Natural killer cell (primary cell): ENCODE measurements around the gene OPN1LW. TPM values are rescaled to one million over a fixed set of nuclear protein-coding genes. Genes with fewer than 3 reads are reported as not detected.

Source experiments
- ATAC-seq, 3 donors: fragments of 150-1000 bp in 2 of 3; fragments of 200-7000 bp in 1 of 3; cut with Tn5 transposase; 1 replicate in 1 of 3; 2 replicates in 2 of 3; pipeline ENCODE4 v1.10.0; 2021; ENCODE audit warnings: mild to moderate bottlenecking in 2 of 3, moderate library complexity in 2 of 3
- DNase-seq, 2 donors: peaks; one replicate each; pipeline versions ENCODE4 v3.0.0 to v3.0.0-alpha.2; 2013 to 2021; ENCODE audit warnings: mixed read lengths in 1 of 2
- H3K27ac ChIP-seq: one replicate; pipeline ENCODE4 v1.5.1; 2013; ENCODE audit warnings: mild to moderate bottlenecking, low read length
- H3K27me3 ChIP-seq: one replicate; pipeline ENCODE4 v1.6.1; 2013; ENCODE audit warnings: low read length; ENCODE audit not compliant: control insufficient read depth, insufficient read depth
- H3K36me3 ChIP-seq: one replicate; pipeline ENCODE4 v1.6.1; 2013; ENCODE audit warnings: low read length; ENCODE audit not compliant: control insufficient read depth, insufficient read depth
- H3K4me1 ChIP-seq: one replicate; pipeline ENCODE4 v1.6.1; 2013; ENCODE audit warnings: low read length; ENCODE audit not compliant: control insufficient read depth, insufficient read depth
- H3K4me3 ChIP-seq: one replicate; pipeline ENCODE4 v1.5.1; 2013; ENCODE audit warnings: low read length
- H3K9me3 ChIP-seq: one replicate; pipeline ENCODE4 v1.6.1; 2013; ENCODE audit warnings: low read length; ENCODE audit not compliant: control insufficient read depth, insufficient read depth
- H3K27ac Mint-ChIP-seq, 2 donors: one replicate each; pipeline ENCODE4 v1.8.0; 2022; ENCODE audit warnings: mild to moderate bottlenecking in 2 of 2, mixed read lengths in 2 of 2, moderate library complexity in 1 of 2
- H3K27me3 Mint-ChIP-seq, 2 donors: one replicate each; pipeline ENCODE4 v1.8.0; 2022; ENCODE audit warnings: low read depth in 2 of 2, mixed read lengths in 2 of 2
- H3K36me3 Mint-ChIP-seq: one replicate; pipeline ENCODE4 v1.8.0; 2022; ENCODE audit warnings: mixed read lengths
- H3K4me1 Mint-ChIP-seq, 2 donors: one replicate each; pipeline ENCODE4 v1.8.0; 2022; ENCODE audit warnings: mixed read lengths in 2 of 2
- H3K4me3 Mint-ChIP-seq: one replicate; pipeline ENCODE4 v1.8.0; 2022; ENCODE audit warnings: mild to moderate bottlenecking, moderate library complexity, mixed read lengths
- H3K9me3 Mint-ChIP-seq, 2 donors: one replicate each; pipeline ENCODE4 v1.8.0; 2022; ENCODE audit warnings: mixed read lengths in 2 of 2
- WGBS: methylation state at CpG from one replicate; pipeline ENCODE4 v1.1.7; 2013; ENCODE audit warnings: missing lambda C conversion rate; ENCODE audit not compliant: insufficient coverage; 5-methylcytosine and 5-hydroxymethylcytosine counted together
- intact Hi-C: fragments of 100-400 bp; cut with micrococcal nuclease; formaldehyde crosslinking; loops from one replicate; pipeline ENCODE4 v1.14.2; 2022
- total RNA-seq, 4 donors: library from RNA; stranded (reverse); fragments of 120-200 nt in 1 of 4; gene quantifications; one replicate each; pipeline versions ENCODE4 v1.2.3 to v1.2.4, GENCODE V29; 2013 to 2022
- TF ChIP-seq, protein P1 (sequence below): fragments of 200-600 bp; IDR thresholded peaks from one replicate; pipeline ENCODE4 v1.8.0; 2022; ENCODE audit warnings: antibody characterized with exemption

The OPN1LW gene
- total RNA-seq, 3 donors from 2014 or later (not counting 1 experiment from before 2014, with no cell fraction given), result not detected

- no peaks in the 10 kb centered on the region for H3K36me3 ChIP-seq
- ATAC-seq, result no peak
- H3K4me1 Mint-ChIP-seq, result peaks cover 20 to 31% of the 10 kb centered on the region in 2 donors
- no peaks in the 10 kb centered on the region for H3K9me3 ChIP-seq
- H3K27me3 Mint-ChIP-seq, result no peaks in the 10 kb centered on the region
- H3K27ac ChIP-seq, result no peak overlapping the region
- intact Hi-C loops, result no loop called here
- H3K4me3 Mint-ChIP-seq, result no peak overlapping the region
- H3K36me3 Mint-ChIP-seq, result no peaks in the 10 kb centered on the region
- no peaks in the 10 kb centered on the region for H3K9me3 Mint-ChIP-seq
- peaks cover 37% of the 10 kb centered on the region for H3K4me1 ChIP-seq
- peak overlapping the region in 1 of 2 donors; percentile 67 for H3K27ac Mint-ChIP-seq
- no peaks in the 10 kb centered on the region for H3K27me3 ChIP-seq
- 67% methylated on average over 11 of the region's 11 CpGs for WGBS
- TF ChIP-seq, protein P1, sequence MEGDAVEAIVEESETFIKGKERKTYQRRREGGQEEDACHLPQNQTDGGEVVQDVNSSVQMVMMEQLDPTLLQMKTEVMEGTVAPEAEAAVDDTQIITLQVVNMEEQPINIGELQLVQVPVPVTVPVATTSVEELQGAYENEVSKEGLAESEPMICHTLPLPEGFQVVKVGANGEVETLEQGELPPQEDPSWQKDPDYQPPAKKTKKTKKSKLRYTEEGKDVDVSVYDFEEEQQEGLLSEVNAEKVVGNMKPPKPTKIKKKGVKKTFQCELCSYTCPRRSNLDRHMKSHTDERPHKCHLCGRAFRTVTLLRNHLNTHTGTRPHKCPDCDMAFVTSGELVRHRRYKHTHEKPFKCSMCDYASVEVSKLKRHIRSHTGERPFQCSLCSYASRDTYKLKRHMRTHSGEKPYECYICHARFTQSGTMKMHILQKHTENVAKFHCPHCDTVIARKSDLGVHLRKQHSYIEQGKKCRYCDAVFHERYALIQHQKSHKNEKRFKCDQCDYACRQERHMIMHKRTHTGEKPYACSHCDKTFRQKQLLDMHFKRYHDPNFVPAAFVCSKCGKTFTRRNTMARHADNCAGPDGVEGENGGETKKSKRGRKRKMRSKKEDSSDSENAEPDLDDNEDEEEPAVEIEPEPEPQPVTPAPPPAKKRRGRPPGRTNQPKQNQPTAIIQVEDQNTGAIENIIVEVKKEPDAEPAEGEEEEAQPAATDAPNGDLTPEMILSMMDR, result no peak
- DNase-seq, result no peak
- no peak overlapping the region for H3K4me3 ChIP-seq
Observed at GRCh38 chrX:154121961-154122360, 22.1 kb upstream of the OPN1LW start.

DNA sequence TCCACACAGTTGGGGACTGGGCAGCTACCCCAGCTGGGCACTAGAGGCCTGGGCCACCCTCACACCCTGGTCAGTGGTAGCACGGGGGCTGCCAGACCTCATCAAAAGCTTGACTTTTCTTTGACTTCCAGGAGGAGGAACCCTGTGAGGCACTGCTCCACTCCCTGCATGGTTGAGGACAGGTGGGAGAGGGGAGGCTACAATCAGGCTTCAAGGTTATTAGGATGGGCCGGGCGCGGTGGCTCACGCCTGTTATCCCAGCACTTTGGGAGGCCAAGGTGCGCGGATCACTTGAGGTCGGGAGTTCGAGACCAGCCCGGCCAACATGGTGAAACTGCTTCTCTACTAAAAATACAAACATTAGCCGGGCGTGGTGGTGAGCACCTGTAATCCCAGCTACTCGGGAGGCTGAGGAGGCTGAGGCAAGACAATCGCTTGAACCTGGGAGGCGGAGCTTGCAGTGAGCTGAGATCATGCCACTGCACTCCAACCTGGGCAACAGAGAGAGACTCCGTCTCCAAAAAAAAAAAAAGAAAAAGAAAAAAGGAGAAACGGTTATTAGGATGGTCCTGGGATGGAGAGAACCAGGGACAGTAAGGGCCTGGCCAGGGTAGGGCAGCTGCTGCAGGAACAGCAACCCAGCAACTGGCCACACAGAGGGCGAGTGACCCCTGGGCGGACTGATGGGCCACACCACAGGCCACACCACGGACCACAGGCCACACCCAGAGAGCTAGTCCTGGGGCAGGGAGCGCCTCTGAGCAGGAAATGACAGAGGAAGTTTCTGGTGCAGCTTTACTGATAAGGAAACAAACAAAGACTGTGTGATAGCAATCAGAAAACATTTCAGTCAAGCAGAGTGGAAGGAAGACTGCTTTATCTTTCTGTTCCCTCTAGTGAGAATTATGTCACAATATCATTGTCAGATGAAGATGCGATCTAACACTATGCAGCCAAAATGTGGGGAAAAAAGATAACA, 20.5 kb upstream of the OPN1LW start:
- Histone ChIP-seq H3K27ac (peak overlapping the region; percentile 14), H3K27me3 (no peaks in the 10 kb centered on the region), H3K4me3 (no peak overlapping the region), H3K4me1 (peaks cover 37% of the 10 kb centered on the region), H3K9me3 (no peaks in the 10 kb centered on the region), H3K36me3 (no peaks in the 10 kb centered on the region)
- peak overlapping the region; percentile 33 to 84 for H3K27ac Mint-ChIP-seq
- 65% methylated on average over 19 of the region's 22 CpGs for WGBS
- TF ChIP-seq, protein P1, result no peak
- ATAC-seq (peak; percentile 76 to 95 (median 80)), DNase-seq (peak in 1 of 2 donors; percentile 64)
- no peaks in the 10 kb centered on the region for H3K36me3 Mint-ChIP-seq
- H3K4me3 Mint-ChIP-seq, result peak overlapping the region; percentile 40
- H3K9me3 Mint-ChIP-seq, result no peaks in the 10 kb centered on the region
- peaks cover 20 to 31% of the 10 kb centered on the region in 2 donors for H3K4me1 Mint-ChIP-seq
- no peaks in the 10 kb centered on the region for H3K27me3 Mint-ChIP-seq
- intact Hi-C loops, result no loop called here

- H3K27ac ChIP-seq, result no peak overlapping the region
- DNase-seq (peak in 1 of 2 donors; percentile 19), ATAC-seq (peak in 2 of 3 donors; percentile 46 to 51)
- Mint-ChIP-seq H3K4me1 (peaks cover 20 to 31% of the 10 kb centered on the region in 2 donors), H3K4me3 (no peak overlapping the region), H3K27me3 (no peaks in the 10 kb centered on the region), H3K27ac (no peak overlapping the region), H3K9me3 (no peaks in the 10 kb centered on the region), H3K36me3 (no peaks in the 10 kb centered on the region)
- TF ChIP-seq, protein P1, result no peak
- no peaks in the 10 kb centered on the region for H3K36me3 ChIP-seq
- intact Hi-C loops, result no loop called here
- no peaks in the 10 kb centered on the region for H3K9me3 ChIP-seq
- WGBS, result 62% methylated on average over 16 of the region's 30 CpGs
- no peak overlapping the region for H3K4me3 ChIP-seq
- H3K27me3 ChIP-seq, result no peaks in the 10 kb centered on the region
- H3K4me1 ChIP-seq, result peaks cover 37% of the 10 kb centered on the region
Observed at GRCh38 chrX:154125391-154126040, 18.5 kb upstream of the OPN1LW start.
